Astrocyte of the cerebellum (primary cell): ENCODE measurements around the gene PNPLA5.

Experiments used
- DNase-seq: peaks from one replicate; pipeline ENCODE4 v3.0.0-alpha.2; 2011; ENCODE audit warnings: low read depth
- H3K4me3 ChIP-seq: 2 replicates; pipeline ENCODE4 v1.5.1; 2011; ENCODE audit warnings: mild to moderate bottlenecking, low read depth, low read length, moderate library complexity
- CTCF ChIP-seq: IDR thresholded peaks from 2 replicates; pipeline ENCODE4 v1.5.1; 2012; ENCODE audit warnings: low read length, low read depth, moderate library complexity, mild to moderate bottlenecking; ENCODE audit errors: missing control alignments
- in situ Hi-C: cut with HindIII; loops from 2 replicates; pipeline ENCODE4 v1.10.0; 2017; ENCODE audit warnings: low sequenced_read_pairs

Gene PNPLA5

GRCh38 chr22:43853328-43853931 is 38.4 kb downstream of the PNPLA5 start:
- no peak overlapping the region for H3K4me3 ChIP-seq
- DNase-seq: no peak
- in situ Hi-C loops: no loop called here
- TF ChIP-seq CTCF: no peak

GRCh38 chr22:43852573-43853327 is 39.1 kb downstream of the PNPLA5 start:
- in situ Hi-C loops: no loop called here
- no peak overlapping the region for H3K4me3 ChIP-seq
- DNase-seq: no peak
- TF ChIP-seq CTCF: no peak

GRCh38 chr22:43851979-43852307 is 39.9 kb downstream of the PNPLA5 start:
- no peak overlapping the region for H3K4me3 ChIP-seq
- TF ChIP-seq CTCF: no peak
- DNase-seq: no peak
- in situ Hi-C loops: no loop called here

- TF ChIP-seq CTCF: no peak
- DNase-seq: no peak
- in situ Hi-C loops: no loop called here
- no peak overlapping the region for H3K4me3 ChIP-seq
Measured at GRCh38 chr22:43851058-43851978, 40.5 kb downstream of the PNPLA5 start.

GRCh38 chr22:43850529-43850928 is 41.3 kb downstream of the PNPLA5 start:
- no peak for TF ChIP-seq CTCF
- no peak overlapping the region for H3K4me3 ChIP-seq
- in situ Hi-C loops: no loop called here
- no peak for DNase-seq

- no peak for DNase-seq
- no peak for TF ChIP-seq CTCF
- no peak overlapping the region for H3K4me3 ChIP-seq
- in situ Hi-C loops: loop anchor here (5.0 kb wide), 1 partner anchor 38 kb away; no protein-coding TSS in a partner anchor
Measured at GRCh38 chr22:43849731-43850130, 42.1 kb downstream of the PNPLA5 start.
